Body of pancreas (tissue), 4 donors: ENCODE measurements around the gene GPER1. TPM values are rescaled to one million over a fixed set of nuclear protein-coding genes. Genes with fewer than 3 reads are reported as not detected.

Experiments used
- ATAC-seq: fragments of 150-250 bp; one replicate; pipeline ENCODE4 v1.9.1; 2016
- DNase-seq, 4 donors: peaks; one replicate each; pipeline ENCODE4 v3.0.0-alpha.2; 2019
- H3K27ac ChIP-seq, 4 donors: fragments of 200-600 bp; sonication (generic); 1 replicate in 3 of 4; 2 replicates in 1 of 4; pipeline versions ENCODE4 v1.5.1 to v1.6.1; 2016 to 2019; ENCODE audit warnings: mild to moderate bottlenecking in 1 of 4, mixed read lengths in 1 of 4, moderate library complexity in 1 of 4
- H3K27me3 ChIP-seq, 2 donors: fragments of 200-600 bp; sonication (generic); one replicate each; pipeline ENCODE4 v1.6.0; 2016; ENCODE audit warnings: mild to moderate bottlenecking in 1 of 2
- H3K36me3 ChIP-seq, 2 donors: fragments of 200-600 bp; sonication (generic); replicated peaks in 1 of 2; 2 replicates each; pipeline ENCODE4 v1.5.1; 2016; ENCODE audit warnings: low read depth in 2 of 2; ENCODE audit not compliant: insufficient read depth in 1 of 2
- H3K4me1 ChIP-seq: fragments of 200-600 bp; sonication (generic); one replicate; pipeline ENCODE4 v1.6.0; 2016
- H3K4me3 ChIP-seq, 2 donors: fragments of 200-600 bp; sonication (generic); 1 replicate in 1 of 2; 2 replicates in 1 of 2; pipeline ENCODE4 v1.5.1; 2016 to 2019
- H3K9me3 ChIP-seq, 3 donors: fragments of 200-600 bp; sonication (generic); 1 replicate in 2 of 3; 2 replicates in 1 of 3; pipeline ENCODE4 v1.5.1; 2016
- CTCF ChIP-seq, 7 experiments: fragments of 450-650 bp in 4 of 7; fragments of 200-600 bp in 3 of 7; sonication (generic) in 3 of 7; IDR thresholded peaks; one replicate each; pipeline ENCODE4 v1.5.1; 2016 to 2019; ENCODE audit warnings: antibody characterized with exemption in 7 of 7
- POLR2A ChIP-seq, 3 donors: fragments of 450-650 bp; IDR thresholded peaks; one replicate each; pipeline ENCODE4 v1.6.1; 2016; ENCODE audit warnings: antibody characterized with exemption in 3 of 3, mild to moderate bottlenecking in 2 of 3
- WGBS, 2 donors: methylation state at CpG; one replicate each; pipeline ENCODE4 v1.1.5; 2017; 5-methylcytosine and 5-hydroxymethylcytosine counted together
- intact Hi-C: fragments of 100-400 bp; cut with DNase I; formaldehyde crosslinking; loops from one replicate; pipeline ENCODE4 v1.15.1; 2023
- total RNA-seq, 2 donors: library from RNA; depleted of rRNA; stranded (reverse); fragments of >200 nt; gene quantifications; one replicate each; pipeline ENCODE4 v1.1.0, GENCODE V29; 2016

The GPER1 gene
- total RNA-seq, 2 donors from 2014 or later, result 1.0 TPM; not detected in 1

DNA sequence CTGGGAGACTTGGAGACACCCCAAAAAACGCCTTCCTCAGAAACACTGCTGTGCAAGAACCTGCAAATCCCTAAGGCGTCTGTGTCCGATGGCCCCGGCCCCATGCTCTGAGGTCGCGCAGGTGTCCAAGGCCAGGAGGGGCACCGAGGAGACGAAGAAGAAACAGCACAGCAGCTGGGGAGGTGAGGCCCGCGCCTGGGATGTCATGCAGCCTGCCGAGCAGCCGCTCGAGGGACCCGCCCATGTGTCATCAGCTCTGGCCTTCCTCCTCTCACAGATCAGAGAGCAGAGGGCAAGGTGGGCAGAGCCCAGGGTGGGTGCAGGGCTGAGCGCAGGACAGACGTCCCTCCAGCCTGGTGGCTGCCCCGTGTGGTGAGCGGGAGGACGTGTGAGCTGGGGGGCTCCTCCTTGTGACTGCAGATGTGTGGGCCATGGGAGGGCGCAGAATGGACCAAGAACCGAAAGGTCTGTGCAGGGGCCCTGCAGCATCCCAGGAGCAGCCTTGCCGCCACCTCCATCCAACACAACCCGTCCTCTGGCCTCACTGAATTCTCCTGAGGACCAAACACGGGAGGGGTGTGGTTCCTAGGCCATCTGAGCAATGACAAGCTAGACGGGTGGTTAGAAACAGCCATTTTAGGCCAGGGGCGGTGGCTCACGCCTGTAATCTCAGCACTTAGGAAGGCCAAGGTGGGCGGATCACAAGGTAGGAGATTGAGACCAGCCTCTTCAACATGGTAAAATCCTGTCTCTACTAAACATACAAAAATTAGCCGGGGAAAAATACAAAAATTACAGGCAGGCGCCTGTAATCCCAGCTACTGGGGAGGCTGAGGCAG lies 13.1 kb upstream of the GPER1 start:
- Histone ChIP-seq H3K27me3 (no peaks in the 10 kb centered on the region), H3K36me3 (no peaks in the 10 kb centered on the region), H3K27ac (no peak overlapping the region), H3K9me3 (no peaks in the 10 kb centered on the region), H3K4me3 (no peak overlapping the region), H3K4me1 (peaks cover 32% of the 10 kb centered on the region)
- intact Hi-C loops, result loop anchor here (10.0 kb wide), 1 partner anchor 170 kb away; no protein-coding TSS in a partner anchor
- ATAC-seq, result no peak
- DNase-seq, result no peak
- WGBS, 2 donors, result 89 to 91% methylated on average over 16 to 30 of the region's 30 CpGs
- TF ChIP-seq POLR2A (IDR thresholded peaks at IDR 0.05) (no peak), CTCF (IDR thresholded peaks at IDR 0.05) (no peak)

GRCh38 chr7:1076184-1077072 lies 11.5 kb upstream of the GPER1 start:
- TF ChIP-seq POLR2A (IDR thresholded peaks at IDR 0.05) (peak in 1 of 3 donors; percentile 7), CTCF (IDR thresholded peaks at IDR 0.05) (peak in 2 of 7 experiments; percentile 15 to 16)
- intact Hi-C loops, result loop anchor here (10.0 kb wide), 1 partner anchor 172 kb away; no protein-coding TSS in a partner anchor
- ATAC-seq (peak; percentile 83), DNase-seq (peak; percentile 78 to 88 (median 86))
- no peak overlapping the region for H3K4me3 ChIP-seq
- H3K27me3 ChIP-seq, result no peaks in the 10 kb centered on the region
- 44 to 45% methylated on average over 14 to 27 of the region's 27 CpGs for WGBS, 2 donors
- no peaks in the 10 kb centered on the region for H3K36me3 ChIP-seq
- no peaks in the 10 kb centered on the region for H3K9me3 ChIP-seq
- H3K4me1 ChIP-seq, result peaks cover 32% of the 10 kb centered on the region
- peak overlapping the region; percentile 65 to 84 (median 76) for H3K27ac ChIP-seq

- peak overlapping the region in 2 of 4 donors; percentile 75 to 84 for H3K27ac ChIP-seq
- WGBS, 2 donors, result 93 to 100% methylated on average over 3 to 9 of the region's 11 CpGs
- H3K4me1 ChIP-seq, result peaks cover 32% of the 10 kb centered on the region
- no peak overlapping the region for H3K4me3 ChIP-seq
- H3K27me3 ChIP-seq, result no peaks in the 10 kb centered on the region
- TF ChIP-seq CTCF (IDR thresholded peaks at IDR 0.05), result no peak
- no peak for TF ChIP-seq POLR2A (IDR thresholded peaks at IDR 0.05)
- DNase-seq (no peak), ATAC-seq (no peak)
- H3K9me3 ChIP-seq, result no peaks in the 10 kb centered on the region
- intact Hi-C loops, result loop anchor here (10.0 kb wide), 1 partner anchor 174 kb away; no protein-coding TSS in a partner anchor
- H3K36me3 ChIP-seq, result no peaks in the 10 kb centered on the region
These were observed 9.4 kb upstream of the GPER1 start for GRCh38 chr7:1078519-1078918.

GRCh38 chr7:1078985-1079384 lies 8.9 kb upstream of the GPER1 start:
- no peaks in the 10 kb centered on the region for H3K27me3 ChIP-seq
- no peak overlapping the region for H3K27ac ChIP-seq
- intact Hi-C loops, result loop anchor here (10.0 kb wide), 1 partner anchor 174 kb away; no protein-coding TSS in a partner anchor
- no peak for ATAC-seq
- peaks cover 32% of the 10 kb centered on the region for H3K4me1 ChIP-seq
- no peaks in the 10 kb centered on the region for H3K36me3 ChIP-seq
- no peaks in the 10 kb centered on the region for H3K9me3 ChIP-seq
- no peak overlapping the region for H3K4me3 ChIP-seq
- no peak for TF ChIP-seq POLR2A (IDR thresholded peaks at IDR 0.05)
- TF ChIP-seq CTCF (IDR thresholded peaks at IDR 0.05), result no peak
- WGBS, 2 donors, result 86 to 88% methylated on average over 10 to 15 of the region's 15 CpGs
- no peak for DNase-seq
